Epithelial cell of prostate (primary cell): Measurements from ENCODE around the gene PRKAA1.
"Not testable (repeated sequence)": the region's sequence is repeated elsewhere in the genome, so short reads cannot be mapped to it uniquely, and the experiment has no call there.

Source experiments
- DNase-seq: peaks from one replicate; pipeline ENCODE4 v3.0.0-alpha.2; 2011; ENCODE audit warnings: low read depth, low spot score
- H3K27ac ChIP-seq: fragments of 450-650 bp; 2 replicates; pipeline ENCODE4 v1.5.1; 2017; ENCODE audit warnings: mild to moderate bottlenecking

Gene PRKAA1

GRCh38 chr5:40736103-40736875 lies 61.9 kb downstream of the PRKAA1 start:
- H3K27ac ChIP-seq: no peak overlapping the region
- DNase-seq: no peak

GRCh38 chr5:40735609-40736008 lies 62.6 kb downstream of the PRKAA1 start:
- no peak overlapping the region for H3K27ac ChIP-seq
- DNase-seq: no peak

- no peak overlapping the region for H3K27ac ChIP-seq
- no peak for DNase-seq
These were observed 63.2 kb downstream of the PRKAA1 start for GRCh38 chr5:40734986-40735385.

- no peak for DNase-seq
- no peak overlapping the region for H3K27ac ChIP-seq
These were observed 64.2 kb downstream of the PRKAA1 start for GRCh38 chr5:40733879-40734563.

- no peak for DNase-seq
- H3K27ac ChIP-seq: no peak overlapping the region
These were observed 64.7 kb downstream of the PRKAA1 start for GRCh38 chr5:40733434-40733833.

- DNase-seq, H3K27ac ChIP-seq: not testable (repeated sequence)
These were observed 75.7 kb downstream of the PRKAA1 start for GRCh38 chr5:40722497-40722911.

GRCh38 chr5:40720069-40720468 lies 78.1 kb downstream of the PRKAA1 start:
- no peak overlapping the region for H3K27ac ChIP-seq
- DNase-seq: no peak

GRCh38 chr5:40717281-40717680 lies 80.9 kb downstream of the PRKAA1 start:
- H3K27ac ChIP-seq: no peak overlapping the region
- no peak for DNase-seq

GRCh38 chr5:40716590-40716989 lies 81.6 kb downstream of the PRKAA1 start:
- no peak for DNase-seq
- no peak overlapping the region for H3K27ac ChIP-seq

- no peak overlapping the region for H3K27ac ChIP-seq
- no peak for DNase-seq
These were observed 82.2 kb downstream of the PRKAA1 start for GRCh38 chr5:40716000-40716399.

GRCh38 chr5:40714001-40714400 lies 84.2 kb downstream of the PRKAA1 start:
- no peak for DNase-seq
- no peak overlapping the region for H3K27ac ChIP-seq

GRCh38 chr5:40710575-40710974 lies 87.6 kb downstream of the PRKAA1 start:
- not testable (repeated sequence) for H3K27ac ChIP-seq, DNase-seq
